Activated CD4-positive, alpha-beta T cell treated with anti-CD3 and anti-CD28 coated beads, Interleukin-2, amount 50 U/mL, for 48 hours (primary cell): ENCODE measurements around the gene SLC16A6.
"Not testable (repeated sequence)": the region's sequence is repeated elsewhere in the genome, so short reads cannot be mapped to it uniquely, and the experiment has no call there.

ENCODE experiments used
- DNase-seq, 2 experiments: peaks; one replicate each; pipeline ENCODE4 v3.0.0-alpha.2; 2020

The SLC16A6 gene

DNA sequence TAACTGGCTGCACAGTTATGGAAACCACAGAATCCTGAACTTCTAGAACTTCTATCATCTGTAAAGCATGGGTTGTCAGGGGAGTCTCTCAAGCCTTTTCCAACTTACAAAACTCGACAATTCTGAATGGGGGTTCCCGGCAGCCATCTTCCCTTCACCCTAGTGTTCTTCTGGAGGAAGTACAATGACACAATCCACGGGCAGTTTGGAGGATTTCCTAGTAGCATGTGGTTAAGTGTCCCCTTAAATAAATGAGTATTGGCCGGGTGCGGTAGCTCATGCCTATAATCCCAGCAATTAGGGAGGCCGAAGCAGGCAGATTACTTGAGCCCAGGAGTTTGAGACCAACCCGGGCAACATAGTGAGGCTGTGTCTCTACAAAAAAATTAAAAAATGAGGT, 2.1 kb downstream of the SLC16A6 start:
- DNase-seq: peak in 1 of 2 experiments; percentile 35

DNA sequence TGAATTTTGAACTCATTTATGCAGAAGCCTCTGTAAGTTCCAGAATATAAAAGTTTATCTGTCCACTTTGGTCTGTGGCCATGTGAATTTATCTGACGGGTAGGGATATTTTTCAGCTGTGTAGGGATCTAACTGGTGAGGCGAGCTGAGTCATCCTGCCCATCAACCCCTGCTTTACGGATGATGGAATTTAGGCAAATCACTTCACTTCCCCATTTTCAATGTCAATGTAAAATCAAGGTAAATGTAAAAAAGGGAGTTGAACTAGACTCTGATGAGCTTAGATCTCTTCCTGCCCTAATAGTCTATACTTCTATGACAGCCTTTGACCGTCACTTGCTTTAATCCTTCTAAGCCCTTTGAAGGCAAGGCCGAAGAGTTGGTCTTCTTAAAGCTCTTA, 2.6 kb downstream of the SLC16A6 start:
- DNase-seq: no peak

DNA sequence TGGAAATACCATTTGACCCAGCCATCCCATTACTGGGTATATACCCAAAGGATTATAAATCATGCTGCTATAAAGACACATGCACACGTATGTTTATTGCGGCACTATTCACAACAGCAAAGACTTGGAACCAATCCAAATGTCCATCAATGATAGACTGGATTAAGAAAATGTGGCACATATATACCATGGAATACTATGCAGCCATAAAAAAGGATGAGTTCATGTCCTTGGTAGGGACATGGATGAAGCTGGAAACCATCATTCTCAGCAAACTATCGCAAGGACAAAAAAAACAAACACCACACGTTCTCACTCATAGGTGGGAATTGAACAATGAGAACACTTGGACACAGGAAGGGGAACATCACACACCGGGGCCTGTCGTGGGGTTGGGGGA, 9.0 kb downstream of the SLC16A6 start:
- not testable (repeated sequence) for DNase-seq

DNA sequence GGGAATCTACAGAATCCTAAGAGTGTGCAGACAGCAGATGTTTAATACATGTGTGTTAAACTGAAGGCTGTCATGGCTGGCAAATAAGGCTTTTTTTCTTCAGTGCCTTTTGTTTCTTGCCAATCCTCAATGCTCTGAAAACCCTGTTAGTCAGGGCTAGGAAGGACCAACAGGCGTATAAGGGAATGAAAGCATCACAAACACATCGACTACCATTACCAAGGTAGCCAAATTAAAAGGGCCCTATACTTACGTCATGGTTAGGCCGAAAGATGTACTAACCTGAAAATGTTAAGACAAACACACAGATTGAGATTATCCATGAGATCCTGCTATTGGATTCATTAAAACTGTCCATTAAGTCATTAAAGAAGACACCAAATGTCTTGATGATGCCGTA, 13.1 kb downstream of the SLC16A6 start:
- DNase-seq: no peak

DNA sequence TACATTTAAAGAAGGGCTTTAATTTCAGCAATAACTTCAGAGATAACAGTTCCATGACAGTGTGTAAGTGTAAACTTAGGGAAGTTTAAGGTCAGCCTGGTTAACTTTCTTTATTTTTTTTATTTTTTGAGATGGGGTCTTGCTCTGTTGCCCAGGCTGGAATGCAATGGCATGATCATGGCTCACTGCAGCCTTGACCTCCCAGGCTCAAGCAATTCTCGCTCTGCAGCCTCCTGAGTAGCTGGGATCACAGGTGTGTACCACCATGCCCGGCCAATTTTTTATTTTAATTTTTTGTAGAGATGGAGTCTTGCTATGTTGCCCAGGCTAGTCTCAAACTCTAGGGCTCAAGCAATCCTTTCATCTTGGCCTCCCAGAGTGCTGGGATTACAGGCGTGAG, 14.6 kb downstream of the SLC16A6 start:
- DNase-seq: not testable (repeated sequence)

DNA sequence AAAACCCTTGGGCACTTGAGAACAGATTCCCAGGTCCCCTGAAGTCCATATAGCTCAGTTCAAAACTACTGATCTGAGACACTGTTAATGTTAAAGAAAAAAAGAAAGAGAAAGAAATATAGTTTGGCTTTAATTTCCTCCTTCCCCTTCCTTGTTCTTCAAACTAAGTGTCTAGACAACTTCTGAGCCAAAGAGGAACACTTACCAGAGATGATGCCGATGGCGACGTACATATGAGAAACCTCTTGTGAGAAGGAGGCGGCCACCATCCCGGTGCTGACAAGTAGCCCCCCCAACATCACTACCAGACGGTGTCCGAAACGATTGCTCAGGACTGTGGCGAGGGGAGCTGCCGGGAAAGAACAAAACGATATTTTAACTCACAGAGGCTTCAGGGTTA, 17.2 kb downstream of the SLC16A6 start:
- DNase-seq: no peak

DNA sequence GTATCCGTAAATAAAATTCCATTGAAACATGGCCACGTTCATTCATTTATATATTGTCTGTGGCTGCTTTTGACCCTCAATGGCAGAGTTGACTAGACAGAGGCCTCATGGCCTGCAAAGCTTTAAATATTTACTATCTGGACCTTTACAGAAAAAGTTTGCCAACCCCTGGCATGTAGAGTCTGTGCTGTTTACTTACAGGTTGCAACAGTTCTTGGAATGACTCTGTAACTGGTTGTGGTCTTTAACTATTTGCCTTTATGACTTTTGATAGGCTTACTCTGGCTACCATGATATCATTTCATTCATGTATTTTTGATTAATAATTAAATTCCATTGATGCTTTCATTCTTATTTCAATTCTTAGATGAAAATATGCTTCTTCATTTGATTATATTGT, 25.1 kb downstream of the SLC16A6 start:
- not testable (repeated sequence) for DNase-seq

DNA sequence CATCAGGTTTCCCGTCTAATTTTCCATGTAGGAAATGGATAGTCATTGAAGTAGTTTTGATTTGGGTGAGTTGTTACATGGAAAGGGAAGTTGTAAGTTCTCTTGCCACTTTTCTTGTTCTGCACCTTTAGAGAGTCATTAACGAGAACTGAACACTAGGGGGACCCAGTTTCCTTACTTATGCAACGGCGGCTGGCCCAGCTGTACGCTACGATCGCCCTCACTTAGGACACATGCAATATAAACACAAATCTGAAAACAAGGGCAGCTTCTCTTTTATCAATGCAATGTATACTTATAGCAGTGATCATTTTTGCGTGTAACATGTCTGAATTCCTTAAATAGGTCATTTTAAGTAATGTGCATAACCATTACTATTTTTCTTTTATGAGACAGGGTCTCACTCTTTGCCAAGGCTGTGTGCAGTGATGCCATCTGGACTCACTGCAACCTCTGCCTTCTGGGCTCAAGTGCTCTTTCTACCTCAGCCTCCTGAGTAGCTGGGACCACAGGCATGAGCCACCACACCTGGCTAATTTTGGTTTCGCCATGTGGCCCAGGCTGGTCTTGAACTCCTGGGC, 27.7 kb downstream of the SLC16A6 start:
- not testable (repeated sequence) for DNase-seq

DNA sequence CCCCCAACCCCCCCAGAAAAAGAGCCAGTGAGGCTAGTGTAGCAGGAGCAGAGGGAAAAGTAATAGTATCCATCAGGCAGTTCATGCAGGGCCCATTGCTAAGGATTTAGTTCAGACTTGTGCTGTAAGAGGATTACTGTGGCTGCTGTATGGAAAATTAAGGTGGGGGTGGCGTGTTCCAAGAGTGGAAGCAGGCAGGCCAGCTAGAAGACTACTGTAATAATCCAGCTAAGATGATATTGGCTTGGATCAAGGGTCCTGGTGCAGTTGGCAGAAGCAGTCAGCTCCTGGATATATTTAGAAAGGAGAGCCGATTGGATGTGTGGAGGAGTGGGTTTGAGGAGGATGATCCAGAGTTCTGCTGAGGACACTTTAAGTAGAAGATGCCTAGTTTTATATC, 28.5 kb downstream of the SLC16A6 start:
- DNase-seq: not testable (repeated sequence)

DNA sequence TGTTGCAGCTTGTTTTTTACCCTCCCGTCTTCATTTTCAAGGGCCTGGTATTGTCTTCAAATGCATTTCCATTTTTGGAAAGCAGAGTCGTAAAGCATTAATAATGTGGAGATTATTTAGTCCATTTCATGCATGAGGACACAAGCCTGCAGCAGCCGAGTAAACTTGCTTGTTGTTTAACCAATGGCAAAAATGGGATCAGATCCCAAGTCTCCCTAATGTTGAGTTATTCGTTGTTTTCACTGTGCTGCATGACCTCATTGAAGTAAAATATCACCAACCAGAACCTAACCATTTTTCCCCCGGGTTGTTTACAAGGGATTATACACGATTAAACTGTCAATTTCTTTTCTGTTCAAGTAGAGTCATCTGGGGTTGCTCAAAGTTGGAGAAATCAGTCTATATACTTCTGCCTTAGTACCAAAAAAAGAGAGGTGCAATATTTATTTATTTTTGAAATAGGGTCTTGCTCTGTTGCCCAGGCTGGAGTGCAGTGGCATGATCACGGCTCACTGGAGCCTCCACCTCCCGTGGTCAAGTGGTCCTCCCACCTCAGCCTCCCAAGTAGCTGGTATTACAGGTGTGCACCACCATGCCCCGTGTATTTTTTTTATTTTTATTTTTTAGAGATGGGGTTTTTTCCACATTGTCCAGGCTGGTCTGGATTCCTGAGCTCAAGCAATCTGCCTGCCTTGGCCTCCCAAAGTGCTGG, 30.7 kb downstream of the SLC16A6 start:
- no peak for DNase-seq

DNA sequence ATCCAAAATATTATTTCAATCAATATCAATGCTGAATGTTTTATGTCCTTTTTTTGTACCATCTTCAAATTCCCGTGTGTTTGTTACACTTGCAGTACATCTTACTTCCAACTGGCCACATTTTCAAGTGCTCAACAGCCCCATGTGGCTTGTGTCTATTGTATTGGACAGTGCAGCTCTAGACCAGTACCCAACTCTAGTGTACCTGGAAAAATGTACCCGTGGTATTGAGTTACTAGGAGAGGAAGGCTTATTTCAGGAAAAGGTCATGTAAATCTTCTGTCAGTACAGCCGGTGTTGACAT, 31.3 kb downstream of the SLC16A6 start:
- not testable (repeated sequence) for DNase-seq

DNA sequence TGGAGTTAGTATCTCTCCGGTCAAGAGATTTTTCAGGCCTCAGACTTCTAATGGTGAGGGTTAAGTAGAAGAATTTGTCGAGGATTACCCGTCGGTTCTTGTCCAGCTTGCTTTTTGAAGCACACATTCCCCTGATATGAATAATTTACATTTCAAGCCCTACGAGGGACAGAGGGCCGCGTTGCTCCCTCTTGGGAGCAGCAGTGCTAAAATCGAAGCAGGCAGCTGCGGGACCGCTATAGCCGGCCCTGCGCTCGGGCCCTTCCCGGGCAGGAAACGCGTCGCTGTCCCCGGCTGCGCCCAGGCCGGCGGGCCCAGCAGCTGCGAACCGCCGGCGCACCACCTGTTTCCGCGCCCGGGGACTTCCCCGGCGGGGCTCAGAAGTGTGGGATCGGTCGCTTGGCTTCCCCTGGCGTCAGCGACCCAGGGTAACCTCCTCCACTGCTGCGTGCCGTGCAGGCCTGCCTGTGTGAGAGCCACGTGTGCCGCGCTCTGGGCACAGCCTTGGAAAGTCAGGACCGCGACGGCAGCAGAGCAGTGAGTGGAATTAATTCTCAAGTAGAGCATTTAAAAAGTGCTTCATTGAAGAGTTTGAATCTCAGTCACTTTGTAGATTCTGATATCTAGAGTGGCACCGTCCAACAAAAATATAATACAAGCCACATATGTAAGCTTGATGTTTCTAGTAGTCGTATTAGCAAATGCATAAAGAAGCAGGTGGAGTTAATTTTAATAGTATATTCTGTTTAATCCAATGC, 31.9 kb downstream of the SLC16A6 start:
- DNase-seq: peak; percentile 66 to 76

DNA sequence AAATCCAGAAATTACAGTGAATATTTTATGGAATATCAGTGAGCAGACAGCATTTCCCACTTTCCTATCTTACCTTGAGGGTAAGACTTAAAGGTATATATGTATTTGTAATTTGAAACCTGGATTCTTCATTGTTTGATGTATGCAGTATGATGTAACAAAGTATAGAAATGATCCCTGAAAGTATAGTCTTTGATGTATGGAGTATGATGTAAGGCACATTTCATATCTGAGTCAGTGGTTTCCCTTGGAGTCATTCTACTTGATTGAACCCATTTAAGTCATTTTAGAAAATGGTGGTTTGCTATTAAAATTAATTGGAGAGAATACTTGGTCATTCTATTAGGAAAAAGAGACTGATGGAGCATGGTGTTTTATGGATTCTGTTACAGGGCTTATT, 33.0 kb downstream of the SLC16A6 start:
- no peak for DNase-seq

DNA sequence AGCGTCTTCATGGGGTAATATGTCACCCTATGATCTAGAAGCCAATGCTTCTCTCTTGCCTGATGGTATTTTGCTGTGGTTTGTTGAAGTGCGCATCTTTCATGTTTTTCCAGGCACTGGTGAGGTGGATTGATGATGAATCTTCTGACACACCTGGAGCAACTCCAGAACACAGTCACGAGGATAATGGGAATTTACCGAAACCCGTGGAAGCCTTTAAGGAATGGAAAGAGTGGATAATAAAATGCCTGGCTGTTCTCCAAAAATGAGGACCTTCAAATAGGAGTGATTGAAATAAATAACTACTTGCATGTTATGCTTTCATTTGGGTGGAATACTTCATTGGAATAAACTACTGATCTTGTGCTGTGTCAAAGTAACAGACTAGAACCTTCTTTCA, 34.2 kb downstream of the SLC16A6 start:
- not testable (repeated sequence) for DNase-seq

DNA sequence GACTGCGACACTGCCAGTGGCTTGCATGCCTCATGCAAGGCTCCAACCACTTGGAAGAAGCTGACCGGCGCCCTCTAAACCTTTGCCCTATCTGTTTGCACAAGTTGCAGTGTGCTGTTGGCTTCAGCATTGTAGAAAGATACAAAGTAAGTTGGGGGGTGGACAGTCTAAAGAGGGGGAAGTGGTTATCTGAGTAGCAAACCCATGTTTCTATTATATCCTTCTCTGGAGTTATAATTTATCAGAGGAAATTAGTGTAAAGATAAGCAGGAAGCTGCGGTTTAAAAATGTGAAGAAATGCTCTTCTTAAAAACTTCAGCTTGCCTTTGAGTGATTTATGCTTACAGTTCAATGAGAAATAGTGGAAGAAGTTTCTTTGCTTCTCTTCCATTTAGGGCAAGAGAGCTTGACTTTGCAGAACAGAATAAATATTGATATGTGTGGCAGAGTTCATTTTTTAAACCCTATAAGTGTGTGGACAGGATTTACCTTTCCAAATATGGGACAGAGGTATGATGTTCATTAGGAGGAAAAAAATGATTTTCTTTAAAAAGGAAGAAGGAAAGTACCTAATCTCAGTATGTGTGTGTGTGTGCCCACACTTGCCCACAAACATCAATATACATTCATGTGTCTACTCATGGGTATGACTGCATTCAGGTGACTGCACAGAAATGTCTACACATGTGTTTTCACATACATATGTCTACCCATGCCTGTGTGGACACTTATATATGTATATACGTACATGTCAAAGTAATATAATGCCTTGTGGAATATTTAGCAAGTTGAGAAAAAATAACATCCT, 35.0 kb downstream of the SLC16A6 start:
- no peak for DNase-seq

DNA sequence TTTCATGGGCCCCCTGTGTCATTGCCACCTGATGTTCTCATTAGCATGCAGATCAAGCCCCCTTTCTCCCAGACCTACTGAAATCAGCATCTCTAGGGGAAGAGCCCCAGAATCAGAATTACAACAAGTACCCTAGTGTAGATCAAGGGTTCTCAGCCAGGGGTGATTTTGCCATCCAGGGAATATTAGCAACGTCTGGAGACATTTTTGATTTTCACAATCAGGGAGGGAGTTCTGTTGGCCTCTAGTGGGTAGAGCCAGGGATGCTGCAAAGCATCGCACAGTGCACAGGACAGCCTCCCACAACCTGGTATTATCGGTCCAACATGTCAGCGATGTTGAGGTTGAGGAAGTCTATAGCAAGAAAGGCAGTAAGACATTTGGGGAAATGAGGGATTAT, 35.8 kb downstream of the SLC16A6 start:
- no peak for DNase-seq

DNA sequence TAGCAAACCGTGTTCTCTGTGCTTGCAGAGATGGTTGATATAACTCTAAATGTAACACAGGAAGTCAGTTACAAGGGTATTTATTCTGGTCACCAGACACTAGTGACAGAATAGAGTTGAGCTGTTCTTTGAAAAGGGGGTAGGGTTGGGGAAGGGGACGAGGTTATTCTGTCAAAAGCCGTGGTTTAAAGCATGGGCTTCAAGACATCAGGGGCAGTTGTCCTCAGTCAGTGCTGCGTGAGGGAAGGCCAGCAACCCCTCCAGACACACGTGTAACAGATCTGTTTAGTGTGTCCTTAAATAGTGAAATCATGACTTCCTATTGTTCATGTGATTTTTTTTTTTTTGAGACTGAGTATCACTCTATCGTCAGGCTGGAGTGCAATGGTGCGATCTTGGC, 37.5 kb downstream of the SLC16A6 start:
- DNase-seq: not testable (repeated sequence)

DNA sequence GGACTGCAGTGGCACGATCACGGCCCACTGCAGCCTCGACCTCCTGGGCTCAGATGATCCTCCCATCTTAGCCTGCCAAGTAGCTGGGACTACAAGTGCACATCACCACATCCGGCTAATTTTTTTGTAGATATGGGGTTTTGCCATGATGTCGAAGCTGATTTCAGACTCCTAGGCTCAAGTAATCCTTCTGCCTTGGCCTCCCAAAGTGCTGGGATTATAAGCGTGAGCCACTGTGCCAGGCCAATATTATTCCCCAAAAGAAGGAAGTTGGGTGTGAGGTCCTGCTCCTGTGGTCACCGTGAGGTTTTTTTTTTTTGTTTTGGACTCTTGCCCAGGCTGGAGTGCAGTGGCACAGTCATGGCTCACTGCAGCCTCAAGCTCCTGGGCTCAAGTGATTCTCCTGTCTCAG, 41.6 kb downstream of the SLC16A6 start:
- no peak for DNase-seq

DNA sequence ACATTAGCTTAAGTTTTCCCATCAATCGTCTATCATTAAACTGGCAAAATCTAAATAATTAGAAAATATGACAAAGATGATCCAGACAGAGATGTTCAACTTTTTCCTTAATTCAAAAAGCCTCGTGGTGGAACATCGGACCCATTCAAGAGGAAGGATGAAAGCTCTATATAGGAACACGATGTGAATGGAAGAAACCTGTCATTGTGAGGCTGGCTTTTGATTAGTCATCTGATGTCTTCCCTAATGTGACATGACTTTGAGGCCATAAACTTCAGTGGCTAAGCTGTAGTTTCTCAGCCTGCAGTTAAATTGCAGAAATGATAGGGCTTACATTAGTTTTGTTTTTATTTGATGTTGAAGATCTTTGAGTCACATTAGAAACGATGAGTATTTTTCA, 42.0 kb downstream of the SLC16A6 start:
- no peak for DNase-seq

DNA sequence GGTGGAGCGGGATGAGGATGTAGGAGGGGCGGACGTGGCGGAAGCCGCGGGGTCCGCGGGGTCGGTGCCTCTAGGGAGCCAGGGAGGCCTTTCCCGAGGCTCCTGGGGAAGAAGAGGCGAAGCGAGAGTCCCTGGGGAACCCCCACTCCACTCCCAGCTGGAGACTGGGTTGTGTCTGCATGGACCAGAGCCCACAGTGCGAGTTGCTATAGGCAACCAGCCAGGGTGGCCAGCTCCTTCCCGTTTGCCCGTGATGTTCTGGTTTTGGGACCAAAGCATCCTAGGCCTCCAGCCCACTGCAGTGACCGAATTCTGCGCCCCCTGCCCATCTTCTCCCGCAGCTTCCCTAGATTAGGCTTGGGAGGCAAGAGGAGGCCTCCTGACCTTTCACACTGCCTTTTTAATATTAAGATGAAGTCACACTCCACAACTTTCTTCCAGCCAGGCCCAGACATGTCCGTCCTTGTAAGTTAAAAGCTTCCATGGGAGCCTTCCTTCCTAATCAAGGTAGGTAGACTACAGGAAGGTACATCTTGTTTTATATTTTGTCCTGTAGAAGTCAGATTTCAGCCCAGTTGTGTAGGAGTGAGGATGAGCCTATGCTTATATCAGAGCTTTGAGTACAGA, 42.6 kb downstream of the SLC16A6 start:
- DNase-seq: peak in 1 of 2 experiments; percentile 69

DNA sequence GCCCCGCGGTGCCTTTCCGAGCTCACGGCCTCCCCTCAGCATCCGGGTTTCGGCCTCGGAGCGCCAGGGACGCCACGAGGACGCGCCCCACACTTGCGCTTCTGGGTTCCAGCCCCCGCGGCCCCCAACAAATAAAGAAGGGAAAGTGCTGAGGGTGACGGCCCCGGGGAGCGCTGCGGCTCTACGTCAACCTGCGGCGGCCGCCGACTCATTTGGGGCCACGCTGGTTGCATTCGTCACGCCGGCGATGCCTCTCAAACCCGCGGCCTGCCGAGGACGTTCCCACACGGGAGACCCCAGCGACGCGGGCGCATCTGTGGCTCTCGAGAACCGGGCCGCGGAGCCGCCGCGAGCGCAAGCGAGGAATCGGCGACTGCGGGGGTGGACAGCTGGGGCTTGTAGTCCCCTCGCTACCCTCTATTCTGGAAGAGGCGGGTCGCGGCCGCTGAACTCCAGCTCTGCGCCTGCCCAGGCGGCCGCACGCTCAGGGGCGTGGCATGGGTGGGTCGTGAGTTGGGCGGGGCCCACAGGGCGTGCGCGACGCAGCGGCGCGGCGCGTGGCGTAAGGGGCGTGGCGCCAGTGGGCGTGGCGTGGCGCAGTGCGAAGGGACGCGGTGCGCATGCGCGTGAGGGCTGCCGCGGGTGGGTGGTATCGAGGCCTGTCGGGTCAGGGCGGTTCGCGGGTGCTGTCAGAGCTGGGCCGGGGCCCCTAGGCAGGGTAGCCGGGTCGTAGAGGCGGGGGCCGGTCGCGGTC, 43.3 kb downstream of the SLC16A6 start, which contains the start of gene AMZ2:
AMZ2 (plus strand) TSS at position 599 of the 754 bp plus-strand sequence. CDS start 2,145 bp downstream, outside the sequence.
- DNase-seq: peak; percentile 97
